HS-27A (cell line): ENCODE data around the gene TSPAN32.
"Not testable (repeated sequence)": the region's sequence is repeated elsewhere in the genome, so short reads cannot be mapped to it uniquely, and the experiment has no call there.

Experiments used
- DNase-seq: peaks from one replicate; pipeline ENCODE4 v3.0.0-alpha.2; 2012; ENCODE audit warnings: low read depth, missing footprints

The TSPAN32 gene

DNA sequence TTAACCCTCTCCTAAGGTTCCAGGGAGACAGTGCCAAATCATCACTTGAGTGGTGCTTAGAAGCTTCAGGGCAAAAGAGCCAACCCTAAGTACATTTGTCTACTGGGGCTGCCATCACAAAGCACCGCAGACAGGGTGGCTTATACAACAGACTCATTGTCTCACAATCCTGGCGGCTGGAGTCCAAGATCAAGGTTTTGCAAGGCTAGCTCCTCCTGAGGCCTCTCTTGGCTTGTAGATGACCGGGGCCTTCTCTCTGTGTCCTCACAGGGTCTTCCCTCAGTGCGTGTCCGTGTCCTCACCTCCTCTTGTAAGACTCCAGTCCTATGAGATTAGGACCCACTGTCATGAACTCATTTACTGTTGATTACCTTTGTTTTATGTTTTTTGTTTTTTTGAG, 41.2 kb downstream of the TSPAN32 start:
- no peak for DNase-seq

DNA sequence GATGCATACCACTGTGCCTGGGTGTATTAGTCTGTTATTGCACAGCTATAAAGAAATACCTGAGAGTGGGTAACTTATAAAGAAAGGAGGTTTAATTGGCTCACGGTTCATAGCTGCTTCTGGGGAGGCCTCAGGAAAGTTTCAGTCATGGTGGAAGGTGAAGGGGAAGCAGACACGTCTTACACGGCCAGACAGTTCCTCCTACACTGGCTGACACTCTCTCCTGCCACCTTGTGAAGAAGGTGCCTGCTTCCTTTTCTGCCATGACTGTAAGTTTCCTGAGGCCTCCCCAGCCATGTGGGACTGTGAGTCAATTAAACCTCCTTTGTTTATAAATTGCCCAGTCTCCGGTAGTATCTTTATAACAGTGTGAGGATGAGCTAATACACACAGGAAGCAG, 41.7 kb downstream of the TSPAN32 start:
- no peak for DNase-seq

DNA sequence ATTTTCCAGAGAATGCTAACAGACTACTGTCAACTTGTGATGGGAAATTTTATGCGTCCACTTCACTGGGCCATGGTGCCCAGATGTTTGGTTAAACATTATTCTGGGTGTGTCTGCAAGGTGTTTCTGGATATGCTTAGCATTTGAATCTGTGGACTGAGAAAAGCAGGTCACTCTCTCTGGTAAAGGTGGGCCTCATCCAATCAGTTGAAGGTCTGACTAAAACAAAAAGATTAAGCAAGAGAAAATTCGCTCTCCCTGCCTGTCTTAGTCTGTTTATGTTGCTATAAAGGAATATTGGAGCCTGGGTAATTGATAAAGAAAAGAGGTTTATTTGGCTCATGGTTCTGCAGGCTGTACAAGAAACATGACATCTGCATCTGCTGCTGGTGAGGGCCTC, 43.2 kb downstream of the TSPAN32 start:
- no peak for DNase-seq

DNA sequence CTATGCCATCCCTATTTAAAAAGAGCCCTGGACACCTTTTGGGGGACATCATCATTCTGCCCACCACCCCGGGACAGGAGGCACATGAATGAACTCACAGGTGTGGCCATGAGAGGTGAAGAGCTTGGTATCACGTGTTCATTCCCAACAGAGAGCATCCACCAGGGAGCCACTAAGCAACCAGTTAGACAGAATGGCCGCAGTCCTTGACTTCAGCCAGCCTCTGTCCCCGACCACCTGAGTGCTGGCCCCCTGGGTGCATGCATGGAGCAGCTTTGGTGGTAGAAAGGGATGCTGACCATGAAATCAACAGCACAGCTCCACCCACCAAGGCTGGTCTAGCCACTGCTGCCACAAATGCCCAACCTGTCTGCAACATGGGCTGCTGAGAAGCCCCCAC, 44.2 kb downstream of the TSPAN32 start:
- no peak for DNase-seq

DNA sequence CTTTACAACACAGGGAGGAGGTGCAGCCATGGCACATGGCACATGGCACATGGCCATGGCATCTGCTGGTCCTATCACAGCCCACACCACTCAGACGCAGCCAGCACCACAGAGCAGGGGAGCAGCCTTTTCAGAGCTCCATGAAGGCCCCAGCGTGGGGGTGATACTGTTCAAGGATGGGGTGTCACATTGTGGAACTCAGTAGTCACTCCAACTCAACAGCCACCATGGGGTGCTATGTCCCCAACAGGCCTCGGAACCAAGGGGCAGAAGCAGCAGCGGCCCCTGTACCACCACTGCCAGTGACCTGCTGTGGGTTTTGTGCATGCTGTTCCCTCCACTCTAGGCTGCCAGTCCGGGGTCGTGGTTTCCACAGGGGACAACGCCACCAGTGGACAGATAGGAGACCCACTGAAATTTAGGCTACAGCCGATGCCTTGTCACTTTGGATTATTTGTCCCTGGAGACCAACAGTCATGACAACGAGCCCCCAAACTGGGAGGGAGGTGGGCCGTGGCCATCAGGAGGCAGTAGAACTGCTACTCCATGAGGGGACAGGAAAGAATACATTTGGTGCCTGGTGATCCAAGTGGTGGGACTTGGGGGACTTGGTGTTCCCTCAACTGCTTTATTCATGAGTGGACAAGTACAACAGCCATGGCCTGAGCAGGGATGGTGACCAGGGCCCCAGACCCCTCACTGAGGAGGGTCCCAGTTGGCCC, 44.9 kb downstream of the TSPAN32 start:
- DNase-seq, result no peak

DNA sequence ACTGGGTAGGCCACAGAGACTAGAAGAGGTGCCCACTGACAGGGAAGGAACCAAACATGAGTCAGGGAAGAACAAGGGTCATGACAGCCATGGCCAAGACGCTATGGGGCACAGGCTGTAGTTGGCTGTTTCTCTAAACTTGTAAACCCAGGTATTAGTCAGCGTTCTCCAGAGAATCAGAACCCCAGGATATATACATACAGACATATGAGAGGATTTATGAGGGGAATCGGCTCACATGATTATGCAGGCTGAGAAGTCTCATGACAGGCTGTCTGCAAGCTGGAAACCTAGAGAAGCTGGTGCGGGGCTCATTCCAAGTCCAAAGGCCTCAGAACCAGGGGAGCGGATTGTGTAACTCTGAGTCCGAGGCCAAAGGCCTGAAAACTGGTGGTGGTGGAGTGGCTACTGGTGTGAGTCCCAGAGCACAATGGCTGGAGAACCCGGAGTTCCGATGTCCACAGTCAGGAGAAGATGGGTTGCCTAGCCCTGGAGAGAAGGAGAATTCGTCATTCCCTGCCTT, 45.6 kb downstream of the TSPAN32 start:
- DNase-seq, result no peak

DNA sequence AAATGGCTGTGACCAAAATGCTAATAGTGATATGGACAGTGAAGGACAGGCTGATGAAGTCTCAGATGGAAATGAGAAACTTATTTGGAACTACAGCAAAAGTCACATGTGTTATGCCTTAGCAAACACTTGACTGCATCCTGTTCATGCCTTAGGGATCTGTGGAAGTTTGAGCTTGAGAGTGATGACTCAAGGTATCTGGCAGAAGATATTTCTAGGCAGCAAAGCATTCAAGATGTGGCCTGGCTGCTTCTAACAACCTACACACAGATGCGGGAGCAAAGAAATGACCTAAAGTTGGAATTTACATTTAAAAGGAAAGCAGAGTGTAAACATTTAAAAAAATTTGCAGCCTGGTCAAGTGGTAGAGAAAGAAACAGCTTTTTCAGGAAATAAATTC, 47.2 kb downstream of the TSPAN32 start:
- DNase-seq, result no peak

DNA sequence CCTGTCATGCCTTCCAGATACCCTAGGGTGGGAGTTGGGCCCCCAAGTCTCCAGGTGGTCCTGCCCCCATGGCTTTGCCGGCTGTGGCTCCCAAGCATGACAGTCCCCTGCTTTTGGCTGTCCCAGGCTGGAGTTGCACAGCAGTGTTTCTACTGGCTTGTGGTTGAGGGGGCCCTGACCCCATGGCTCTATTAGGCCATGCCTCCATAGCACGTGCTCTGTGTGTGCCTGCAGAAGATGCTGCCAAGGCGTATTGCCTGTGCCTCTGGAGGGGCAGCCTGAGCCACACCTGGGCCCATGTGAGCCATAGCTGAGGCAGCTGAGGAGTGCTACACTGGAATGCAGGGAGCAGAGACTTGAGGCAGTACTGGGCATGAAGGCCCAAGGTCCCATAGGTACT, 49.9 kb downstream of the TSPAN32 start:
- DNase-seq, result no peak

DNA sequence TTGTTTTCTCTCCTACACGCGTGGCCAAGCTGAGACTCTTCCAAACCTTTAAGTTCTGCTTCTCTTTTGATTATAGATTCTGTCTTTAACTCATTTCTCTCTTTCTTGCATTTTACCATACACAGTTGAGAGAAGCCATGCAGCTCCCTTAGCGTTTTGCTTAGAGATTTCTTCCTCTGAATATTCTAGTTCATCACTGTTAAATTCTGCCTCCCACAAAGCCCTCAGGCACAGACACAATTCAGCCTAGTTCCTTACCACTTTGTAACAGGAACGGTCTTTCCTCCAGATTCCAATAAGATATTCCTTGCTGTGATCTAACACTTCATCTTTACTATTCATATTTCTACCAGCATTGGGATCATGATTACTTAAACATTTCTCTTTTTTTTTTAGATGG, 50.6 kb downstream of the TSPAN32 start:
- no peak for DNase-seq

DNA sequence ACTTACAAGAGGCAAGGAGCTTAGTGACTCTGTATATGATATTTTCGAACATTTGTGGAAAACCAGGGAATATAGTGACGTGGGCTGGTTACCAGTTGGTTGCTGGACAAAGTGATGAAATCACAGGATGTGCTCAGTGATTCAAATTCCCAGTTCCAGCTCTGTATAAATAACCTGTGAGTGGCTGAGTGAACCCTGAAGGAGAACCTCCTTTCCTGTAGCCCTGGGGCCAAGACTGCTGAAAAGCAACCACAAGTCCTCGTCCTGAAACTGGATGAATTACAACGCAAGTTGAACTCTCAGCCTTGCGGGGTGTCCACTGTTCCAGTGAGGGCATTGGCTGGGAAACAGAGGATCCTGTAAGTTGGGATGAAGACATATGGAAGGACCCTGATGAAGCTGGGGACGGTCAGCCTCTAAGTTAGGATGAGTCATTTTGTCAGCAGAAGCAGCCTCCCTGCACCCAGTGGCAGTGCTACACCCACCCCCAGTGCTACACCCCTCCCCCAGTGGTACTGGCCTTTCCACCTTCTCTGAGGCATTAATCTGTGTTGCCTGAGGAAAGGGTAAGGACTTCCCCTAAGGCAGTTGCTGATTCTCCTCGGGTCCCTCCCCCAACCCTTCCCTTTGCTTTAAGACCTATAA, 53.3 kb downstream of the TSPAN32 start:
- no peak for DNase-seq

DNA sequence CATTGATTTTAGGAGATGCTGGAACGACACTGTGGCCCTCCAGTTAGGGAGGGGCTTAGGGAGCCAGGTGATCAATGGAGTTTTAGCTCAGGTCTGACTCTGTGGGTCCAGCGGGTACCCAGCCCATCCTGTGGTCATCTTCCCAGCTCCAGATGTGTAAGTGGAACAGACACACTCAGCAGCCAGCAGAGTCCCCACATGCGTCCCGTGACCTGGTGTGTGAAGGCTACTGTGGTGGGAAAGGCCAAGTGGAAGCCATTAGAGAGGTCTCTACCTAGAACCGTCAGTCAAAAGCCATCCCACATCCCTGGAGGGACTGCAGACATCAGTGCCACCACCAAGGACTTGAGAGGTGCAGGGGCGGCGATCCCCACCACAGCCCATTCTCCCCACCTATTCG, 55.4 kb downstream of the TSPAN32 start:
- no peak for DNase-seq

DNA sequence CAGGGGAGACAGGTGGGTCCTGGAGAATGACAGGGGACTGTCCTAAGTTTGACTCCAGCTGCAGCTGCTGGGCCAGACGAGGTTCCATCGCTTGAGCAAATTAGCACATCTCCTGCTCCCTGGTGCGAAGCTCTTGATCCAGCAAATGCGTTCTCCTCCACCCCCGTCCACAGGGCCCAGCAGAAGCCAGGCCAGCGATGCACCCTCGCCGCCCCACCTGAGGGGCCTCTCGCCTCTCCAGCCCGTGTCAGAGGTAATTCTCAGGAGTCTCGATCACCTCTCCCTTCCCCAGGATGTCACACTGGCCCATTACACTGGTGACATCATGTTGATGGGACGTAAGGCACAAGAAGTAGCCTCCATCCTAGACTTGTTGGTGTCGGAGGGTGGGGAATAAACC, 55.8 kb downstream of the TSPAN32 start:
- DNase-seq, result not testable (repeated sequence)

DNA sequence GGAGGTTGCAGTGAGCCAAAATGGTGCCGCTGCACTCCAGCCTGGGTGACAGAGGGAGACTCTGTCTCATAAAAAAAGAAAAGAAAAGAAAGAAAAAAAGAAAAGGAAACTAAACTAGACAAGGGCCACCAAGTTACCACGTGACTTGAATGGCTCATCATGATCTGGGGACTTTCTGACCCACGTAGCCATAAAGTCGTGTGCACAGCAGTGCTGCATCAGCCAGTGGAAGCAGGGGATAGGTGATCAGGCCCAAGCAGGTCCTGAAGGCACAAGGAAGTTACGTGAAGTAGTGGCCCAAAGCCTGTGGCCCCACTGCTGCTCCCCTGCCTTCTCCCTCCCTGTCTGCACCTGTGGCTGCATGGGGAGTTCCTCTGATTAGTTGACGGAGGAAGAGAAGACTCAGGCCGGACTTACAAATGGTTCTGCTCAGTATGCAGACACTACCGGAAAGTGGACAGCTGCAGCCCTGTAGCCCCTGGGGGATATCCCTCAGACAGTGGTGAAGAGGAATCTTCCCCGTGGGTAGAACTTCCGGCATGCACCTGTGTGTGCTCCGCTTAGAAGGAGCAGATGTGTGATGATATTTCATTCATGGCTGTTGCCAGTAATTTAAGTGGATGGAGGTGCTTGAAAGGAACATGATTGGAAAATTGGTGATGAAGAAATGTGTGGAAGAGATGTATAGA, 57.1 kb downstream of the TSPAN32 start:
- DNase-seq, result no peak

DNA sequence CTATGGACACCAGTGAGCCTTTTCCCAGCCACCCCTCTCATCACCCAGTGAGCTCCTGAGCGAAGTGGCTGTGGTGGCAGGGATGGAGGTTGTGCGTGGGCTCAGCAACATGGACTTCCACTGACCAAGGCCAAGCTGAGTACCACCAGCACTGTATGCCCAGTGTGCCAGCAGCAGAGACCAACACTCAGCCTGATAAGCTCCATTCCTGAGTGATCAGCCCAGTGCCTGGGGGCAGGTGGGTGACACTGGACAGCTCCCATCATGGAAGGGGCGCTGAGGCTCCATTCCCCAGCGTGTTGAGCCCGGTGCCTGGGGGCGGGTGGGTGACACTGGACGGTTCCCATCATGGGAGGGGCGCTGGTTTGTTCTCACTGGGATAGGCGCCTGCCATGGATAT, 57.7 kb downstream of the TSPAN32 start:
- DNase-seq, result no peak

DNA sequence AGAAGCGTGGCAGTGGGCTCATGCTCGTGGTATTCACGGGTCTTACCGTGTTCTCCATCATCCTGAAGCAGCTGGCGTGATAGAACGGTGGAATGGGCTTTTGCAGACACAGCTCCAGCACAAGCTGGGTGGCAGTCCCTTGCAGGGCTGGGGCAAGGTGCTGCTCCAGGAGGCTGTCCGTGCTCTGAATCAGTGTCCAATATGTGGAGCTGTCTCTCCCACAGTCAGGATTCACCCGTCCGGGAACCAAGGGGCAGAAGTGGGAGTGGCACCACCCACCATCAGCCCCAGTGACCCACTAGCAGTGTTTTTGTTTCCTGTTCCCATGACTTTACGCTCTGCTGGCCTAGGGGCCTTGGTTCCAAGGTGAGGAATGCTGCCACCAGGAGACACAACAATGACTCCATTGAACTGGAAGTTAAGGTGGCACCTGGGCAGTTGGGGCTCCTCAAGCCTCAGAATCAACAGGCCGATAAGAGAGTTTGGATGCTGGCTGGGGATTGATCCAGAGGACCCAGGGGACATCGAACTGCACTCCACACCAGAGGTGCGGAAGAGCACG, 58.3 kb downstream of the TSPAN32 start:
- no peak for DNase-seq

DNA sequence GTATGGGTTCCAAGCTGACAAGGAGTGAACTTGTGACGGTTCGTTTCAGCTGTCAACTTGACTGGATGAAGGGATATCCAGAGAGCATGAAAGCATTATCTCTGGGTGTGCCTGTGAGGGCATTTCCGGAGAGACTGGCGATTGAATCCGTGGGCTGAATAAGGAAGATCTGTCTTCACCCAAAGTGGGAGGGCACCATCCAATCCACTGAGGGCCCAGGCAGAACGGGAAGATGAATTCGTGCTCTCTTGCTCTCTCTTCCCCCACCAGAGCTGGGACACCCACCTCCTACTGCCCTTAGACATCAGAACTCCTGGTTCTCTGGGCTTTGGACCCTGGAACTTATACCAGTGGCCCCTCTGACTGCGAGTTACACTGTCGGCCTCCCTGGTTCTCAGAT, 59.8 kb downstream of the TSPAN32 start:
- no peak for DNase-seq

DNA sequence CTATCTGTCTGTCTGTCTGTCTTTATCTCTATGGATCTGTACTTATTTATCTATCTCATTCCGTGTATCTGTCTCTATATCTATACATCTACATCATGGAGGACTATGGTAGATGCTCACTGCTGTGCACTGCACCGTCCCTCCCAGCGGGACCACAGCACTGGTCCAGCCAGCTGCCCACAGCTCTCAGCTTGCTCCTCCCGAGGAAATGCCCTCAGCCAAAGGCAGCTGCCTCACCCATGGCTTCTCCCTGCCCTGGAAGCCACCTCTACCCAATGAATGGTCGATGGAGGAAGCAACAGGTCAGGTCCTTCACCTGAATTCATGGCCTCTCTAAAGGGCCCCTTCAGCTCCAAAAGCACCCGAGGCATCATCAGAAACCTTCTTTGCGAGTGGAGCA, 60.6 kb downstream of the TSPAN32 start:
- no peak for DNase-seq

DNA sequence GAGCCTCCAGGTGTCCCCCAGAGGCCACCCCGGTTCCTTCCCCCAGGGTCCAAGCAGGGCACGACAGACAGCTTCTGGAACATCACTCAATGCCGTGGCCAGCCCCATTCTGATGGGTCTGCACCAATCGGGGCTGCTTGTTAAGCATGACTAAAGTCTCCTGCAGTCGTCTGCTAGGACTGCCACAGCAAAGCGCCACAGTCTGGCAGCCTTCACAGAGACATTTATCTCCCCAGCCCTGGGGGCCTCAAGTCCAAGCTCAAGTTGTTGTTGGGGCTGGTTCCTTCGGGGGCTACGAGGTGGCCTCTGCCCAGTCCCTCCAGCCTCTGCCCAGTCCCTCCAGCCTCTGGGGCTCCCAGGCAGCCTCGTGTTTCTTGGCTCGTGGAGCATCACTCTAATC, 61.3 kb downstream of the TSPAN32 start:
- DNase-seq, result no peak

DNA sequence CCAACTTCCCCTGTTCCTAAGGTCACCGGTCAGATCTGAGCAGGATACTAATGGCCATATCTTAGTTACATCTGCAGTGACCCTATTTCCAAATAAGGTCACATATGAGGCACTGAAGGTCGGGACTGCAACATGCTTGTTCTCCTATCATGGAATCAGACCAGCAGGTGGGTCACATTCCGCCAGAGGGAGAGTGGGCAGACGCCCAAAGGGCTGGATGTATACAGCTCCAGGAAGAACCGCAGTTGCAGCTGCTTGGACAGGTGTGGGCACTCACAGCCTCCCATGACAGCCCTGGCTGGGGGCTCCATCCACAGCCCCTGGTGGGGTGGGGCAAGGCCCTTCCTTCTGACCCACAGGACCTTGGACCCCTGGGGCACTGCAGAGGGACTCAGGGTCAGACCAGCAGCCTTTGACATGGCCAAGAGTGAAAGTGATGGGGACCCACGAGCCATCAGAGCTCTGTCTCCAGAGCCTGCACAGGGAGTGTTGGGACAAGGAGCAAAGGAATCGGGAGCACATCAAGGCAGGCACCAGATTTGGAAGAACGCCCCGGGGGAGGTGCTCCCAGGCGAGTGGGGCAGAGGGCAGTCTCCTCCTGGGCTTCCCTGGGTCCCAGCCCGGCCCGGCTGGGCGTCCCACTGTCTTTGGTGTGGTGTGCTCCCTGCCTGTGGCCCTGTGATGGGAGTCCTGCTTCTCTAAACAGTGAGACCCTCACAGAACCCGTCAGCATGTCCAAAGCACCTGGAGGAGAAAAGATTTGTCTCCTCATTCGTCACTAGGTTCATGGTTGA, 62.0 kb downstream of the TSPAN32 start:
- DNase-seq, result no peak

DNA sequence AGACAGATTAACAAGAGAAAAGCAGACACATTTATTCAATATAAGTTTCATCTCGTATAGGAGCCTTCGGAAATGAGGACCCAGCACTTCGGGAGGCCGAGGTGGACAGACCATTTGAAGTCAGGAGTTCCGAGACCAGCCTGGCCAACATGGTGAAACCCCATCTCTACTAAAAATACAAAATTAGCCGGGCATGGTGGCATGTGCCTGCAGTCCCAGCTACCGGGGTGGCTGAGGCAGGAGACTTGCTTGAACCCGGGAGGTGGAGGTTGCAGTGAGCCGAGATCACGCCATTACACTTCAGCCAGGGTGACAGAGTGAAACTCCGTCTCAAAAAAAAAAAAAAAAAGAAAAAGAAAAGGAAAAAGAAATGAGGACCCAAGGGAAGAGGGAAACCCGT, 62.6 kb downstream of the TSPAN32 start:
- not testable (repeated sequence) for DNase-seq

DNA sequence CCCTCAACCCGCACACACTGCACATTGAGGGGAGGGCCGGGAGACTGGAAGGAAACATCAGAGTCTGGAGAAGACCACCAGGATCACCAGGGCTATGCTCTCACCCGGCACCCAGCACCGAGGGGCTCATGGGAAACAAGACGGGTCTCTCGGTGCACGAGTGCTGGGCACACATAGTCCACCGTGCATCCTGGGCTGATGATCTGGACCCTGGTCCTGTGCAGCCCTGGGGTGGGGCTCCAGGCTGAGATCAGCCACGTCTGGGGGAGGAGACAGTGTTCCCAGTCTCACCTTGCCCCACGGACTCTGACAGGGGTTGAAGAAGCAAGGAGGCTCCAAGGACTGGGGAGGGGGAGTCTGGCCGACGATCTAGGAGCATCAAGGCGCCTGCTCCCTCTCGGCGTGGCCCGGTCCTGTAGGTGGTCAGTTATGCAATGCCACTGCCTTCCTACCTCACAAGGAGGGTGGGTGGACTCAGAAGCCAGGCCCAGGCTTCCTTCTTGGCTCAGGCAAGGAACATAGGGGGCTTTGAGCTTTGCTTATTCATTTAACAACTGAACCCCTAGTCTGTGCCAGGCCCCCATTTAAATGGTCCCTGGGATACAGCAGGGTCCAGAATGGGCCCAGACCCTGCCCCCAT, 63.9 kb downstream of the TSPAN32 start:
- no peak for DNase-seq

DNA sequence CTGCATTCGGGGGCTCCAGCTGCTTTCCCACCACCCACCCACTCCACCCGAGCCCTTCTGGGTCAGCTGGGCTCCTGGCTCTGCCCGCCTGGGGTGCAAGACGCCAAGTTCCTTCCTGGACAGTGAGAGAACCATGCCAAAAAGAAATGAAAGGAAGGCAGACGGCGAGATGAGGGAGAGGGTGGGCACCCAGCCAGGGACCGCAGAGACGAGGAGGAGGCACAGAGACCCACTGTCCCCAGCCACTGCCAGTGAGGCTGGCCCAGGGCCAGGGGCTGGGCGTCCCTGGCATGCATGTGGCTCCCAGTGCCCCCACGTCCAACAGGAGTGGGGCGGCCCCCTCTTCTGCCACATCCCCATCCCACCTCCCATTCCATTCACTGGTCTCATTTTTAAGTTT, 64.5 kb downstream of the TSPAN32 start:
- DNase-seq, result no peak
